ENCODE measurements around the gene HOXD8. TPM values are rescaled to one million over a fixed set of nuclear protein-coding genes. Genes with fewer than 3 reads are reported as not detected.

Gene HOXD8
- polyA plus RNA-seq, 1 donor: 4.0 TPM

DNA sequence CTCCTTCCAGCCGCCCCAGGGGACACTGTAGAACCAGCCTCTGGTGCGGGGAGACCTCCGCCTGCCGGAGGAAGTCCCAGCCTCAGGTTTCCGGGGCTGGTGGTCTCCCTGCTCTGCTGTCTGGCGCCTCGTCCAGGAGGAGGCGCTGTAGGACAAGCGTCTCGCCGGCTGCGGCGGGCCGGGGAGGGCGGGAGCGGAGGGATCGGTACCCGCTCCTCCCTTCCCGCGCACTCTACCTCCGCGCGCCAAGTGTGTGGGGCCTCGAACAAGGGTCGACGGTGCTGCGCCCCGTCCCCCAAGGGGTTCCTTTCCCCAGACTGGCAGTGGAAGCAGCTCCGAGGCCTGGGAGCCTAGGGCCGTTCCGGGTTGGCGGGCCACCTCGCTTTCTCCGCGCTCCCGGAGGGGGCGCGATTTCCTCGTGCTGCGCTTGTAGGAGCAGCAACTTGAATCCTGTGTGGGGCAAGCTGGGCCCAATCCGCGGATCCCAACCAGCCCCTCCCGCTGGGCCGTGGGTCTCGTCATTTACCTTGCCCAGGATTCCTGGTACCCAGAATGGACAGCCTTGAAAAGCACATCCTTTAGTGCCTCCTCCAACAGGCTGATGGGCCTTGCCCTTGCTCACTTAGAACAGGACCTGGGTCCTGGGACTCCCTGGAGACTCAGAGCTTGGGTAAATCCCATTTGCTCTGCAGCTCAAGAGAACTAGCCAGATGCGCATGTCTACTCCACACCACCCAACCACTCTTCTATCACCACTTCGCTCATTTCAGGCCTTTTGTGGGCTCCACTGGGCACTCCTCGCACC, 11.2 kb downstream of the HOXD8 start:
- Histone ChIP-seq H3K9me3 (ENCODE audit: control insufficient read depth, low read depth, low read length) (peaks cover 6% of the 10 kb centered on the region), H3K4me1 (ENCODE audit: control insufficient read depth, insufficient read depth, low read length) (peaks cover 6% of the 10 kb centered on the region), H3K4me3 (ENCODE audit: low read length) (peak overlapping the region; percentile 49), H3K27me3 (ENCODE audit: control insufficient read depth, insufficient read depth, low read length) (peaks cover 77% of the 10 kb centered on the region), H3K36me3 (ENCODE audit: control insufficient read depth, insufficient read depth, low read length) (no peaks in the 10 kb centered on the region), H3K27ac (ENCODE audit: low read length) (peak overlapping the region; percentile 28)
- no CpG with 5 or more reads among the region's 48 CpGs for WGBS (ENCODE audit: insufficient coverage, low lambda C conversion rate)
- peak; percentile 70 to 73 for DNase-seq

DNA sequence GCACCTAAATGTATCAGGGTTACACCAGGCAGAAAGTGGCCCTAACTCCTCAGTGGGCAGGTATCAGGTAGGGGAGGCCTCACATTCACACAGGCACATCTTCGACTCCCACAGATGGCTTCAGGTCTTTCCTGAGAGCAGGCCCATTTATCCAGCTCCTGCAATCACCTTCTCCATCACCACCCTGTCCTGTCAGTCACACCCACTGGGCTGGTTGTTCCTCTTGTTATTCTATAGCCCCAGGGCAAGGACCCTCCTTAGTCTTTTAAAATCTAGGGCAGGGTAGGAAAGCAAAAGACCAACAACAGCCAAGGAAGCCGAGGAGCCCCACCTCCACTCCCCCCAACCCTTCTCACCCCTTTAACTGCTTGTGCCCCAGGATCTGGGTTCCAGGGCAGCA, 12.8 kb downstream of the HOXD8 start:
- WGBS (ENCODE audit: insufficient coverage, low lambda C conversion rate): no CpG with 5 or more reads among the region's 2 CpGs
- H3K36me3 ChIP-seq (ENCODE audit: control insufficient read depth, insufficient read depth, low read length): no peaks in the 10 kb centered on the region
- peaks cover 76% of the 10 kb centered on the region for H3K27me3 ChIP-seq (ENCODE audit: control insufficient read depth, insufficient read depth, low read length)

DNA sequence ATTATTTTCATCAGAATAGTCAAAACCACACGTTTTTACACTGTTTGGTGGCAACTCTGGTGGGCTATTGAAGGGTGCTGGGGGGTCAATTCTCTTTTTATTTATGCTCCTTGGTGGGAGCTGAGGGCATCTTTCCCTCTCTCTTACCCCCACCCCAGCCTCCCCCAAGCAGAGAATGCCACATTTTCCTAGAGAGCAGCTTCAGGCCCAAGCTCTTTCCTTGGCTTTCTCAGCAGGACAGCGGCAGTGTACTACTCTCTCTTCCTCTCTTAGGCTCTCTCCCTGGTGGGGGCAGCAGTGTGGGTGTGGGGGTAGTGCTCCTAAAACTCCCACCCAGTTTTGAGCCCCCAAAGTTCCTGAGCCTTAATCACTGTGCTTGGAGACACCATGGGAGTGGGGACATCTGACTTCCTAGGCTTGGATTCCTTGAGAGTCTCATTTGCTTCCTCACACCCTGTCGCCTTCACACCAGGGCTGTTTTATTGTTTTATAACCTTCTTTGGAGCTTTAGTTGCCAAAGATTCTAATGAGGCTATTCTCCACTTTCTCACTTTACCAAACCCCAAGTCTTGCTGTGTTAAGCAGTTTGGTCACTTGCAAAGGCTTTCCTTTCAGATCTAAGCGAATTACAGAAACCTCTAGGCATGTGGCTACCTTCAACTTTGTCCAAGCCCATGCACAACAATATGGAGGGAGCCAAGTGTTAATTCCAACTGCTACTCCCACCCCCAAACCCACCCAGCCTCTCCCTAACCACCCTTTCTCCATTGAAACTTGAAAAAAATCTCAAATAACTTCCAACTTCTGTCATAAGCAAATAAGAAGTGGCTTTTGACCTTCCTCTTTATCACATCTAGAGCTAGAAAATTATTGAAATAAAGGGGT, 15.8 kb downstream of the HOXD8 start:
- Histone ChIP-seq H3K27me3 (ENCODE audit: control insufficient read depth, insufficient read depth, low read length) (peaks cover 76% of the 10 kb centered on the region), H3K36me3 (ENCODE audit: control insufficient read depth, insufficient read depth, low read length) (no peaks in the 10 kb centered on the region), H3K4me1 (ENCODE audit: control insufficient read depth, insufficient read depth, low read length) (peaks cover 3% of the 10 kb centered on the region), H3K27ac (ENCODE audit: low read length) (no peak overlapping the region), H3K9me3 (ENCODE audit: control insufficient read depth, low read depth, low read length) (peaks cover 5% of the 10 kb centered on the region), H3K4me3 (ENCODE audit: low read length) (no peak overlapping the region)
- WGBS (ENCODE audit: insufficient coverage, low lambda C conversion rate): no CpG with 5 or more reads among the region's 4 CpGs
- no peak for DNase-seq

More for the DNA sequence above, 12.8 kb downstream of the HOXD8 start:
- Histone ChIP-seq H3K9me3 (ENCODE audit: control insufficient read depth, low read depth, low read length) (peaks cover 3% of the 10 kb centered on the region), H3K4me1 (ENCODE audit: control insufficient read depth, insufficient read depth, low read length) (peaks cover 6% of the 10 kb centered on the region), H3K4me3 (ENCODE audit: low read length) (no peak overlapping the region), H3K27ac (ENCODE audit: low read length) (no peak overlapping the region)
- DNase-seq: no peak

DNA sequence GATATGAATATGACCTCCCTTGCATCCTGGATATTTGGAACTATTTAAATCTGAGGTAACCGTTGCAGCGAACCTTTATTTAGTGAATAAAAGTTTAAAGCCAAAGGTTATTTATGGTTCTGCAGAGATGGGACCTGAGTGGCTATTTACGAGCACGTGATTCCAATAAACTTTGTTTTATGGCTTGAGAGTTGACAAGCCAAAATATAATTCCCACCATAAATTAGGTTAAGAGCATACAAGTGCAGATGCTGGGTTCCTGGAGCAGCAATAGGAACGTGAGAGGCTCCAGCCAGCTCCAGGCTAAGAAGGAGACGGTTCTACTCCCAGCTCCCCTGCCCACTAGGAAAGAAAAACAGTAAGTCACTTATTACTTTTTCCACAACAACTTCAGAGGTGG, 16.6 kb downstream of the HOXD8 start:
- peaks cover 76% of the 10 kb centered on the region for H3K27me3 ChIP-seq (ENCODE audit: control insufficient read depth, insufficient read depth, low read length)
- DNase-seq: no peak
- H3K4me3 ChIP-seq (ENCODE audit: low read length): no peak overlapping the region

DNA sequence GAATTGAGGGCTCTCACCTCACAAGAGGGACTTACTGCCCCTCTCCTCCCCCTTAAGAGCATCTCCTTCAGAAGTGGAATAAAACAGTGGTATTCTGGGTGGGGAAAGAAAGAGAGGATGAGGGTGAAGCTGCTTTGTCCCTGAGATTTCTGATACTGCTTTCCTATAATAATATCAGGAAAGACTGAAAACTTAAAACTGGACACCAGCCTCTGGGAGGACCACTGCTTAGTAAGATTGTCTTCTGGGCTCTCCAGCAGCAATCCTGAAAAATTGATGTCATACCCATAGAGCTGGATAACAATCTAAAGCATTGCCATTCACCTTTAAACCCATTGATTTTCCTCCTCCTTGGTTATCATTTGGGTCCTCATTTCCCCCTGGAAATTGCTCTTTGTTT, 17.1 kb downstream of the HOXD8 start:
- Histone ChIP-seq H3K4me1 (ENCODE audit: control insufficient read depth, insufficient read depth, low read length) (peaks cover 3% of the 10 kb centered on the region), H3K36me3 (ENCODE audit: control insufficient read depth, insufficient read depth, low read length) (no peaks in the 10 kb centered on the region), H3K9me3 (ENCODE audit: control insufficient read depth, low read depth, low read length) (peaks cover 5% of the 10 kb centered on the region), H3K4me3 (ENCODE audit: low read length) (no peak overlapping the region), H3K27ac (ENCODE audit: low read length) (no peak overlapping the region), H3K27me3 (ENCODE audit: control insufficient read depth, insufficient read depth, low read length) (peaks cover 80% of the 10 kb centered on the region)
- DNase-seq: no peak

More for the DNA sequence above, 16.6 kb downstream of the HOXD8 start:
- H3K36me3 ChIP-seq (ENCODE audit: control insufficient read depth, insufficient read depth, low read length): no peaks in the 10 kb centered on the region
- H3K9me3 ChIP-seq (ENCODE audit: control insufficient read depth, low read depth, low read length): peaks cover 5% of the 10 kb centered on the region
- WGBS (ENCODE audit: insufficient coverage, low lambda C conversion rate): no CpG with 5 or more reads among the region's 6 CpGs
- H3K27ac ChIP-seq (ENCODE audit: low read length): no peak overlapping the region
- H3K4me1 ChIP-seq (ENCODE audit: control insufficient read depth, insufficient read depth, low read length): peaks cover 3% of the 10 kb centered on the region

DNA sequence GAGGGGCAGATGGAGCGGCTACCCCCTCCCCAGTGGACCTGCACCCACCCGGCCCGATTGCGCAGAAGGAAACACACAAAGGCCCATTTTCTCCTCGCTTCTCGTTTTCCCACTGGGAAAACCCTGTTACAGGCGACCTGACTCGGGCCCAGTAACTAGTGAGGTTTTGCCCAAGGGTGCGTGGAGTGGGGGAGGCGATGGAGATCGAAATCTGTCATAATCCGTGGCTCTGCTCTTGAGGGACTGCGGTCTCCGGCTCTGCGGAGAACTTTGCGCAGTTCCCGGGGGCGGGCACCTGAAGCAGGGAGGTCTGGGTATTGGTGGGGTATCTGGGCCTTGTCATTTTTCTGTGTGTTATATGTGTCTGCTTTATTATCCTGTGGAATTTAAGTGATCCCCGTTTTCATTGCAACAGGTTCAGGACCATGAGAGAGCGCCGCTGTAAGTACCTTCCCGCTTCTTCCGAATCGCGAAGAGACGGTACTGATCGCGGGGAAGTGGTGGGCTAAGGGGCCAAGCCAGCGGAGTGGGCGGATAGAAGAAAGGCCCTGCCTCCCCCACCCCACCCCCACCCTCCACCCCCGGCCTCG, 17.8 kb downstream of the HOXD8 start:
- no peaks in the 10 kb centered on the region for H3K36me3 ChIP-seq (ENCODE audit: control insufficient read depth, insufficient read depth, low read length)
- peaks cover 3% of the 10 kb centered on the region for H3K4me1 ChIP-seq (ENCODE audit: control insufficient read depth, insufficient read depth, low read length)
- H3K4me3 ChIP-seq (ENCODE audit: low read length): no peak overlapping the region
- H3K27me3 ChIP-seq (ENCODE audit: control insufficient read depth, insufficient read depth, low read length): peaks cover 86% of the 10 kb centered on the region
- no peak for DNase-seq
- no peak overlapping the region for H3K27ac ChIP-seq (ENCODE audit: low read length)
- peaks cover 5% of the 10 kb centered on the region for H3K9me3 ChIP-seq (ENCODE audit: control insufficient read depth, low read depth, low read length)
- no CpG with 5 or more reads among the region's 32 CpGs for WGBS (ENCODE audit: insufficient coverage, low lambda C conversion rate)

DNA sequence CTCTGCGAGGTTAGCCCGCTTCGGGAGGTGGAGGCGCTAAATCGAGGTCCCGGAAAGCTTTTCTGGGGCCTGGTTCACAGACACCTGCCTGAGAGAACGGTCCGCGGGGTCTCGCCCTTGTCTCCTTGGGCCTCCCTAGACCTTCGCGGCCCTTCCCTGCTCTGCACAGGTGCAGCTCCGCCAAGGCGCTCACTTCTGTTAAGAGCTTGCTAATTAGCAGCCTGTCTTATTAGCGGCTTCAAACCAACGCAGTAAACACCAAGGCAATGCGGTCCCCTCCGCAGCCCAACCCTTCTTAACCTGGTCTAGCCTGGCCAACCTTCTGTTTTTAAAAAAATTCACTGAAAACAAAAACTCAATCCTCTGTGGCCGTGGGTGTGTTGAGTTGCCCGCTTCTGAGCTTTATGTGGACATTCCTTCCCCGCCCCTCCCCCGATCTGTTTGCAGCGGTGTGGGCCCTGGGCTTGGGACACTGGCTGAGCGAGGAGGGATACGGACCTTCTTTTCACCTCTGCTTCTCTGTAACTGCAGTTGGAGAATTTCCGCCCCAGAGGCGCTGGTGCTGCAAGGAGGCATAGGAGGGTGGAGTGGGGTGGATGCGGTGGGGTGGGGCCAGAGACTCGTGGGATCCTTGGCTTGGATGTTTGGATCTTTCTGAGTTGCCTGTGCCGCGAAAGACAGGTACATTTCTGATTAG, 18.4 kb downstream of the HOXD8 start:
- peaks cover 3% of the 10 kb centered on the region for H3K4me1 ChIP-seq (ENCODE audit: control insufficient read depth, insufficient read depth, low read length)
- H3K27me3 ChIP-seq (ENCODE audit: control insufficient read depth, insufficient read depth, low read length): peaks cover 89% of the 10 kb centered on the region
- no CpG with 5 or more reads among the region's 31 CpGs for WGBS (ENCODE audit: insufficient coverage, low lambda C conversion rate)
- no peaks in the 10 kb centered on the region for H3K36me3 ChIP-seq (ENCODE audit: control insufficient read depth, insufficient read depth, low read length)
- peaks cover 5% of the 10 kb centered on the region for H3K9me3 ChIP-seq (ENCODE audit: control insufficient read depth, low read depth, low read length)
- no peak overlapping the region for H3K4me3 ChIP-seq (ENCODE audit: low read length)
- DNase-seq: no peak
- H3K27ac ChIP-seq (ENCODE audit: low read length): no peak overlapping the region

DNA sequence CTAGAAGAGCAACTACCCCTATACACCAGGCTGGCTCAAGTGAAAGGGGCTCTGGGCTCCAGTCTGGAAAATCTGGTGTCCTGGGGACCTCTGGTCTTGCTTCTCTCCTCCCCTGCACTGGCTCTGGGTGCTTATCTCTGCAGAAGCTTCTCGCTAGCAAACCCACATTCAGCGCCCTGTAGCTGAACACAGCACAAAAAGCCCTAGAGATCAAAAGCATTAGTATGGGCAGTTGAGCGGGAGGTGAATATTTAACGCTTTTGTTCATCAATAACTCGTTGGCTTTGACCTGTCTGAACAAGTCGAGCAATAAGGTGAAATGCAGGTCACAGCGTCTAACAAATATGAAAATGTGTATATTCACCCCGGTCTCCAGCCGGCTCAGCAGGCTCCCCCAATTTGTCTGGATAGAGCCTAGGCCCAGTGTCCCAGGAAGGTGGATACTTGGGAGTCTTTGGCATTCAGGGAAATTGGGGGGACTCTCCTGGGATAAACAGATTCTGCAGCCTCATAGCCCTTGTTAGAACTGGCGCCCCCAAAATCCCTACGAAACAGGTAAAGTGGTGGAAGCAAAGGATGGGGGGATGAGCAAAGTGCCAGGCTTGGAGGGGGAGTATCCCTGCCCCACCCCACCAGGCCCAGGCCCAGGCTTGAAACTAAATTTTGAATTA, 19.4 kb downstream of the HOXD8 start:
- Histone ChIP-seq H3K4me1 (ENCODE audit: control insufficient read depth, insufficient read depth, low read length) (peaks cover 3% of the 10 kb centered on the region), H3K36me3 (ENCODE audit: control insufficient read depth, insufficient read depth, low read length) (no peaks in the 10 kb centered on the region), H3K4me3 (ENCODE audit: low read length) (no peak overlapping the region), H3K27ac (ENCODE audit: low read length) (no peak overlapping the region), H3K9me3 (ENCODE audit: control insufficient read depth, low read depth, low read length) (peaks cover 5% of the 10 kb centered on the region), H3K27me3 (ENCODE audit: control insufficient read depth, insufficient read depth, low read length) (peaks cover 88% of the 10 kb centered on the region)
- WGBS (ENCODE audit: insufficient coverage, low lambda C conversion rate): no CpG with 5 or more reads among the region's 11 CpGs
- DNase-seq: no peak

DNA sequence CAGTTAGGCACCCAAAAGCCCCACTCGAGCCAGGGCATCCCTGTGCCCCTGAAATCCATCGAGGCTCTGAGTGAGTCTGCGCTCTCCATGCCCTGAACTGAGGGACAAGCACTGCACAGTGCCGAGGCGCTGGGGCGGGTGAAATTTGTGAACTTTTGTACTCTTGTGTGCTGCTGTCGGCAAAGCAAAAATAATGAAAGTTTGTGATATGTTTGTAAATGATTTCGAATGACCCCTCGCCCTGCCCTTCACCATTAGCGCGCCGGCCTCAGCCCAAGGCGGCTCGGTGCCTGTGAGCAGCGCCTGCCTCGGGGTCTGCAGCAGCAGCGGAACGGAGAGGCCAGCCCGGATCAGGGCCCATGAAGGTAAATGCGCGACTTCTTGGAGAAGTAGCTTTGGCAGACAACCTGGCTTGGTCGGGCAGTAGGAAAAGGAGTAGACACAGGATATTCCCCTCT, 20.0 kb downstream of the HOXD8 start:
- 33% methylated on average over 1 of the region's 22 CpGs for WGBS (ENCODE audit: insufficient coverage, low lambda C conversion rate)
- H3K4me1 ChIP-seq (ENCODE audit: control insufficient read depth, insufficient read depth, low read length): peaks cover 3% of the 10 kb centered on the region
- H3K27me3 ChIP-seq (ENCODE audit: control insufficient read depth, insufficient read depth, low read length): peaks cover 90% of the 10 kb centered on the region
- H3K27ac ChIP-seq (ENCODE audit: low read length): no peak overlapping the region
- no peak for DNase-seq
- H3K4me3 ChIP-seq (ENCODE audit: low read length): no peak overlapping the region
- H3K36me3 ChIP-seq (ENCODE audit: control insufficient read depth, insufficient read depth, low read length): no peaks in the 10 kb centered on the region
- peaks cover 5% of the 10 kb centered on the region for H3K9me3 ChIP-seq (ENCODE audit: control insufficient read depth, low read depth, low read length)
